Measurements from ENCODE around the gene NDUFS4. TPM values are rescaled to one million over a fixed set of nuclear protein-coding genes. Genes with fewer than 3 reads are reported as not detected.
"Not testable (repeated sequence)": the region's sequence is repeated elsewhere in the genome, so short reads cannot be mapped to it uniquely, and the experiment has no call there.

The NDUFS4 gene
- polyA plus RNA-seq (2012; ENCODE audit: insufficient read depth, insufficient read length), result 146 TPM

GRCh38 chr5:53560506-53561191 lies at the start of gene NDUFS4:
Gene NDUFS4 (plus strand): TSS chr5:53560639. CDS start chr5:53560663, 24 bp downstream.
- H3K4me3 ChIP-seq (ENCODE audit: low read length), result peak within 1 kb of the TSS; percentile 93
- peak; percentile 92 for DNase-seq (ENCODE audit: low read depth, low spot score)

GRCh38 chr5:53512539-53512938 lies 47.9 kb upstream of the NDUFS4 start:
- no peak for DNase-seq (ENCODE audit: low read depth, low spot score)
- H3K4me3 ChIP-seq (ENCODE audit: low read length), result no peak overlapping the region

DNA sequence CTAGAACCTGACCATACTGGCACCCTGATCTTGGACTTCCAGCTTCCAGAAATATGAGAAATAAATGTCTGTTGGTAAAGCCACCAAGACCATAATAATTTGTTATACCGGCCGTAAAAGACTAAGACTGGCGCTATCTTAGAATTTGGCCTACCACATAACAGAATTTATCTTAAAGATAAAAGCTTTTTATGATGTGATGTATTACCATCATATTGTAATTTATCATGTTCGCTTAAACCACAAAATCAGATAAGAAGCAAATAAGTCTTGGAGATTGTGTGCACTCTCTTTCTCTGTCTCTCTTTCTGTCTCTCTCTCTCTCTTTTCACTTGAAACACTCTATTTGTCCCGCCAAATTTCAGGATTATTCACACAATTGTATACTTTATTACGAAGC lies 44.5 kb upstream of the NDUFS4 start:
- no peak overlapping the region for H3K4me3 ChIP-seq (ENCODE audit: low read length)
- DNase-seq (ENCODE audit: low read depth, low spot score), result peak; percentile 21

GRCh38 chr5:53520813-53521212 lies 39.6 kb upstream of the NDUFS4 start:
- H3K4me3 ChIP-seq (ENCODE audit: low read length), result no peak overlapping the region
- no peak for DNase-seq (ENCODE audit: low read depth, low spot score)

DNA sequence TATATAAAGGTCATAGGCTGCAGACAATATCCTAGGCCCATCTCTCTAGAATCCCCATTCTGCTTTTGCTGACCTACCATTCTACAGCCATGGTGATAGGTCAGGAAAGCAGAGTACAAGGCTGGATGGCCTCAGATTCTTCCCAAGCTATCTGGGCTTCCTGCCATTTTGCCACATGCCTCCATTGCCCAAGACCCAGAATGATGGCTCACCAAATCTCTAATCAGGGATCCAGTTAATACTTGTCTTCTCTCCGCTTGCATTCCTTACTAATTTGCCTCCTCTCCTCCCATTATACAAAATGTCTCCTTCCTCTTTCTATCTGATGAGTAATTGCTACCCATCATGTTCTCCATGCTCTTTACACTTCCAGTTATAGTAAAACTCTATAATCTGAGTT lies 22.7 kb upstream of the NDUFS4 start:
- DNase-seq (ENCODE audit: low read depth, low spot score), result no peak
- no peak overlapping the region for H3K4me3 ChIP-seq (ENCODE audit: low read length)

DNA sequence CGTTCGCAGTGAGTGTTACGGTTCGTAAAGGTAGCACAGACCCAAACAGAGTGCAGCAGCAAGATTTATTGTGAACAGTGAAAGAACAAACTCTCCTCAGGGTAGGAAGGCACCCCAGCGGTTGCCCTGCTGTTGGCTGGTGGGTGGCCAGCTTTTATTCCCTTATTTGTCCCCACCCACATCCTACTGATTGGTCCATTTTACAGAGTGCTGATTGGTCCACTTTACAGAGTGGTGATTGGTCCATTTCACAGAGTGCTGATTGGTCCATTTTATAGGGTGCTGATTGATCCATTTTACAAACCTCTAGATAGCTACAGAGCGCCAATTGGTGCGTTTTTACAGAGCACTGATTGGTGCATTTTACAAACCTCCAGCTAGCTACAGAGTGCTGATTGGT lies 19.7 kb upstream of the NDUFS4 start:
- DNase-seq (ENCODE audit: low read depth, low spot score); H3K4me3 ChIP-seq (ENCODE audit: low read length): not testable (repeated sequence)

DNA sequence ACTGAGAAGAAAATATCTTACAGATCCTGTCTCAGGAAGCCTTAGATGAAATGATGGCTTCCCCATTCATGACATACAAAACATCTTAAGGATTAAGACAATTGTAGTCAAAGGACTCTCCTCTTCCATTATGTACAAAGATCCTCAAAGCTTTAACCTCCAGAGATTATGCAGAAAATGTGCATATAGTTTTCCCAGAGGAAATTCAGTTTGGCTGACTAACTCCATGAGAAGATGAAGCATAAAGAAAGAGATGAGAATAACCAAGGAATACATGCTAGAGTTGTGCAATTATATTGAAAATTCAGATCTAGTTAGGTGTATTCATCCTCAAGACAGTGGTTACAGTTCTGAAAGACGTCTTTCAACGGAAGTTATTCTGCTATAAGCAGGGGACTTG lies 18.6 kb upstream of the NDUFS4 start:
- H3K4me3 ChIP-seq (ENCODE audit: low read length), result no peak overlapping the region
- no peak for DNase-seq (ENCODE audit: low read depth, low spot score)

DNA sequence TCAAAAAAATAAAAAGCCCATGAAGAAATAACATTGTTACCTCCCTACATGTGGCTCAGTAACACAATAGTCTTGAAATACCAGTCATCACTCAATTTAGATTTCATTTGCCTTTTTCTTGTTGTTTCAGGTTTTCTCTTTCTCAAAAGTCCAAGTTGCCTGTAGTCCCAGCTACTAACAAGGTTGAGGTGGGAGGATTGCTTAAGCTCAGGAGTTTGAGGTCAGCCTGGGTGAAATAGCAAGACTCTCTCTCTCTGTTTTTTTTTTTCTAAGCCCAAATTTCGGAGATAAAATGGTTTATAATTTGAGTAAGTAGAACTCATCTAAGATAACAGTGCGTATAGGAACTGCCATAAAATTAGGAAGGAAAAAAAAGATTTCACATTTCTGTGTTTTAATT lies 17.5 kb upstream of the NDUFS4 start:
- H3K4me3 ChIP-seq (ENCODE audit: low read length), result no peak overlapping the region
- DNase-seq (ENCODE audit: low read depth, low spot score), result no peak

DNA sequence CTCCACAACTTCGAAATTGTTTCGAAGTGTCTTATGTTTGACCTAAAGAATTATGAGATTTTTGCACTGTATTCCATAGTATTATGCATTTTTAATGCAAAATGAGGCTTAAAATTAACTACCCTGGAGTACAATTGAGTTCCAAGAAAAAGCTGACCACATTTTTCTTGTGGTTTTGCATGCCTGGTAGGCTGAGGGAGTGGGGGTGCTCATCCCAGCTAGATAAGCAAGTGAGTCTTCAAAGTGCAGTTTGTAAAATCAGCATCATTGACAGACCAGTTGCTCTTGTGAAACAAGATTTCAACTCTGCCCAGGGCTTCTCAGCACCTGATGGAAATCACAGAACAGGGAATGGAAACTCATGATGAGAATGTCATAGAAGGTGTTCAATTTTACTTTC lies 17.0 kb upstream of the NDUFS4 start:
- DNase-seq (ENCODE audit: low read depth, low spot score), result no peak
- no peak overlapping the region for H3K4me3 ChIP-seq (ENCODE audit: low read length)

DNA sequence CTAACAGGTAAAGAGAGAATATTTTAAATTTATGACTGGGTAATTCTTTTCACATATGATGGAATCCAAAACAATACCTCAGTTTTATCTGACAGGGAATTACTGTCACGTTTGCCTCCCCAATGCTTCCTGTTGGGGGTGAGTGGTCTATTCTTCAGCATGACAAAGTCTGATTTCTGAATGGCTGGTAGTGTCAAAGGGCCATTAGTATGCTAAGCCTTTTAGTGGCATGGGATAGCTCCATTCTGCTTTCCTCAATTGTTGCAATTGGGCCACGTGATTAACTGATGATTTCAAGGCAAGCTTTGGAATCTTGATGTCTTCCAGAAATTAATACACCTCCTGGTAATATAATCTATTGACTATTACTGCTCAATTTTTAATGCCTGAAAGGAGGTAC lies 14.7 kb upstream of the NDUFS4 start:
- DNase-seq (ENCODE audit: low read depth, low spot score), result no peak
- no peak overlapping the region for H3K4me3 ChIP-seq (ENCODE audit: low read length)

- H3K4me3 ChIP-seq (ENCODE audit: low read length), result no peak overlapping the region
These were observed 13.2 kb upstream of the NDUFS4 start for GRCh38 chr5:53547226-53547625.

DNA sequence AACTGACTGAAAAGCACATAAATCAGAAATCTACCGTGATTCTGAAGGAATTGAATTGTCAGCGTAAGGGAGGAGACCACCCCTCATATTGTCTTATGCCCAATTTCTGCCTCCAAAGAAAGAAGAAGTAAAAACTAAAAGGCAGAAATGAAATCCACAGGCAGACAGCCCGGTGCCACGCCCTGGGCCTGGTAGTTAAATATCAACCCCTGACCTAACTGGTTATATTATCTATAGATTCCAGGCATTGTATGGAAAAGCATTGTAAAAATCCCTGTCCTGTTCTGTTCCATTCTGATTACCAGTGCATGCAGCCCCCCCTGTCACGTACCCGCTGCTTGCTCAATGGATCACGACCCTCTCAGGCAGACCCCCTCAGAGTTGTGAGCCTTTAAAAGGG lies 11.9 kb upstream of the NDUFS4 start:
- DNase-seq (ENCODE audit: low read depth, low spot score); H3K4me3 ChIP-seq (ENCODE audit: low read length): not testable (repeated sequence)

More at GRCh38 chr5:53547226-53547625, 13.2 kb upstream of the NDUFS4 start:
- no peak for DNase-seq (ENCODE audit: low read depth, low spot score)

DNA sequence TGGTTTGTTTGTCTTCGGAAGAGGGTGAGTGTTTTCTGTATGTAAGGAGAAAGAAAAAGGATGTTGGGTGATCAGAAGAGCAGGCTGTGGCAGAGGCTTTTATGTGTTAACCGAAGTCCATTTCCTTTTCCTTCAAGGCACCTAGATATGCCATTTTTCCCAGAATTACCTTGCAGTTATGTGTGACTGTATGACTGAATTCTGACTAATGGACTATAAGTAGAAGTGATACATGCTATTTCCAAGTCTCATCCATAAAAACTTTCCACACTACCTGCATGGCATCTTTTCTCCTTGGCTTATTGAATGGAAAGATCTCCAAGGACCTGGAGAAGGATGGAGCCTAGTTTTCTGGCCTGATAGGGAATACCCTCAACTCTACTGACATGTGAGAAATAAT lies 10.6 kb upstream of the NDUFS4 start:
- DNase-seq (ENCODE audit: low read depth, low spot score), result no peak
- no peak overlapping the region for H3K4me3 ChIP-seq (ENCODE audit: low read length)

DNA sequence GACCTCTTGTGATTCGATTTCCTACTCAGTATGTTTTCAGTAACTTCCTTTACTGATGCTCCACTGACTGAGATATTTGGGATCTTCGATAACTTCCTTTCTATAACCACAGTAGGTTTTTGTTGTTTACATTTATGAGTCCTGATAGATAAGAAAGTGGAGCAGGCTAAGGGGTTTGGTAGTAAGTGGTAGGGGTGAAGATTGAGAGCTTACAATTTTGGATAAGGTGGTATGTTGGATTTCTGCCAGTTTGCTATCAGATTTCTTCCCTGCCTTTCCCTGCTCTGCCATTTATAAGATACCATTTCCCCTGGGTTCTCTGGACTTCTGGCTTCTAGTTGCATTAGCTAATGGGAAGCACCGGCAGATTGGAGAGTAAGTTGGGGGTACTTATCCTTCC lies 7.9 kb upstream of the NDUFS4 start:
- DNase-seq (ENCODE audit: low read depth, low spot score), result no peak
- H3K4me3 ChIP-seq (ENCODE audit: low read length), result no peak overlapping the region

DNA sequence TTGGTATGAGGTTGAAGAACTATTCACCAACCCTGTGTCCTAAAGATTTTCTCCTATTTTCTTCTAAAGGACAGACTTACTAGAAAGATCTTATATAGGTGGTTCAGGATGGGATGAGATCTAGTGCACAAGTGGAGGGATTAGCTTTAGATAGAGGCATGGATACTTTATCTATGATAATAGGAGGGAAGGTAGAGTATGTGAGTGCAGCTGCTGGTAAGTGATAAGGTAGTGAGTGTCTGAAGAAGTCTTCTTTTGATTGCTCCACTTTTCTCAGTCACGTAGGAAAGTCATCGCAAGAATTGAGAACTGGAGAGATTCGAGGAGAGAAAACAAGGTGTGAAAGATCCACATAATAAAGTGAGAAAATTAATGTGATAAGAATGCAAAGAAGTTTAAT lies 6.0 kb upstream of the NDUFS4 start:
- no peak for DNase-seq (ENCODE audit: low read depth, low spot score)
- H3K4me3 ChIP-seq (ENCODE audit: low read length), result no peak overlapping the region

DNA sequence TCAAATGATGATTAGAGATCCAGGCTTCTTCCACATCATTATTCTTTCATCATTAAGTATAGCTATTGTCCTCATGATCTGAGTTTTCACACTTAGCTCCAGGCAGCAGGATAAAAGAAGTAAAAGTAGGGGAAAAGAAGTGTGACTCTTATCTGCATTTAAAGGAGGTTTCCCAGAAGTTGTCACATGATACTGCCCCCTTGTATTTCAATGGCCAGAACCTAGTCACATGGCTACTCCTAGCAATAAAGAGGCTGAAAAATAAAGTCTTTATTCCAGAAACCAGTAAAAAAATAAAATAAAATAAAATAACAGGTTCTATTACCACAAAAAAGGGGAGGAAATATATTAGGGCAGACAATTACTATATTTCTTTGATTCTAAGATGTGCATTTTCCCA lies 5.3 kb upstream of the NDUFS4 start:
- no peak overlapping the region for H3K4me3 ChIP-seq (ENCODE audit: low read length)

DNA sequence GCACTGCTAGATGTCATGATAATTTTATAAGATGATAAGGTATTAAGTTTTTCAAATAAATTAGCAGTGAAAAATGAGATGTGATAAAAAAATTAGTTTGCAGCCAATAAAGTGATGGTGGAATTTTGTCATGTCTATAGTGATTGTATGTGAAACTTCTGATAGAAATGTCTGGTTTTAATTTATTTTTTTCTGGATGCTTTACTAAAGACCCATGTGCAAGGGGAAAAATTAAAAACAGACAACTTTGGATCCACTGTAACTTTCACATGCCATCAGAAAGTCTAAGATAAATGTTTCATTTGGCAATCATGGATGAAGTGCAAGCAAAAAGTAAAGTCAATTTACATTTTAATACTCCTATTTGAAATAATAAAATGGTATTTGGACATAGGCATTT lies 4.4 kb upstream of the NDUFS4 start:
- no peak for DNase-seq (ENCODE audit: low read depth, low spot score)
- no peak overlapping the region for H3K4me3 ChIP-seq (ENCODE audit: low read length)

More for the DNA sequence above, 5.3 kb upstream of the NDUFS4 start:
- DNase-seq (ENCODE audit: low read depth, low spot score), result no peak

DNA sequence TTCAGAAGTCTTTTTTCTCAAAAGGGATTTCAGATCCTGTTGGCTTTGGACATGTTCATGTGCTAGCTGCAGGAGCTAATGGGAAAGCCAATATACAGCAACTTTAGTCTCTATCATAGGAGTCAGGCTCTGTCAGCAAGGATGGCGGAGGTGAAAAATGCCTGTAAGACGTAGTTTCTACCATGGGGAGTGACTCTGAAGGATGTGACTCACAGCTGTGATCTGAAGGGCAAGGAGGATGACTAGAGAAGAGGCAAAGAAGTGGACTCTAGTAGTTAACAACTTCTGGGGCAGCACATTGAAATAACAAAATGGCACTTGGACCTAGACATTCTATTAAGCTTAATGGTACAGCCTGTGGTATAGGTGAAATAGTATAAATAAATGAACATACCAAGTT lies 3.1 kb upstream of the NDUFS4 start:
- H3K4me3 ChIP-seq (ENCODE audit: low read length), result no peak overlapping the region
- DNase-seq (ENCODE audit: low read depth, low spot score), result no peak

DNA sequence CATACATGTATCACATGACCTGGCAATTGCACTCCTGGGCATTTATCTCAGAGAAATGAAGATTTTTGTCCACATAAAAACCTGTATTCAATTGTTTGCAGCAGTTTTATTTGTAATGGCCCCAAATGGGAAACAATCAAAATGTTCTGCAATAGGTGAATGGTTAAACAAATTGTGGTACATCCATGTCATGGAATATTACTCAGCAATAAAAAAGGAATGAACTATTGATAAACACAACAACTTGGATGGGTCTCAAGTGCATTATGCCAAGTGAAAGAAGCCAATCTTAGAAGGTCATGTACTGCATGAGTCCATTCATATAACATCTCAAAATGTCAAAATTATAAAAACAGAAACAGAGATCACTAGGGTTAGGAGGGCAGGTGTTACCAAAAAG lies 1.5 kb upstream of the NDUFS4 start:
- no peak for DNase-seq (ENCODE audit: low read depth, low spot score)
- H3K4me3 ChIP-seq (ENCODE audit: low read length), result no peak overlapping the region

- DNase-seq (ENCODE audit: low read depth, low spot score), result no peak
- H3K4me3 ChIP-seq (ENCODE audit: low read length), result peak overlapping the region; percentile 93
These were observed 411 bp upstream of the NDUFS4 start for GRCh38 chr5:53560028-53560427.

DNA sequence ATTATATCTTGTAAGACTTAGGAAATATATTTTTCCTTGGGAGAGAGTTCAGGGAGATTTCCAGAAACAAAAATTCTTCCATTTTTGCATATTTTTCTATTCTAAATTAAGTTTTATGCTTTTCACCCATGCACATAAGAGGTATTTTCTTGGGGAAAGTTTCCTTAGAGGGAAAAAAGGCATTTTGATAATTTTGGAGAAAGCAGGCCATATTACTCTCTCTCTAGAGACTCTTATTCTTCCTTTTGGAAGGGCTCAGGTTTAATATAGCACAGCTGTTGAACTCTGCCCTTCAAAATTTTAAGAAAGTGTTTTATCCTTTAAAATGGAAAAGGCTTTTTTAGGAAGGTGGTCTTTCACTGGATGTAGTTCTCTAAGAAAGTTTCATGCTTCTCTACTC lies 8.0 kb downstream of the NDUFS4 start:
- H3K4me3 ChIP-seq (ENCODE audit: low read length), result no peak overlapping the region
- no peak for DNase-seq (ENCODE audit: low read depth, low spot score)

All from Jurkat, Clone E6-1 (cell line).